HepG2 (cell line): ENCODE results near the gene HMCN1. TPM values are rescaled to one million over a fixed set of nuclear protein-coding genes. Genes with fewer than 3 reads are reported as not detected.

Experiments used
- ATAC-seq: fragments of 200-7000 bp; cut with Tn5 transposase; 3 replicates; pipeline ENCODE4 v1.9.1; 2020; ENCODE audit warnings: mild to moderate bottlenecking, moderate library complexity
- BruUV-seq: library from RNA; stranded (reverse); fragments of 400-500 nt; replicated peaks from 2 replicates; lab custom pipeline; 2021; lab: Mats Ljungman, UMichigan
- CTCF ChIA-PET: fragments of 300-600 bp; formaldehyde crosslinking; extraction: SDS; loops from one replicate; lab custom pipeline; 2021; ENCODE audit warnings: low total read pairs, inconsistent platforms, low intra/inter-chr PET ratio; lab: Yijun Ruan, JAX
- POLR2A ChIA-PET: fragments of 350-600 bp; sonication (Branson Sonifier 250); formaldehyde crosslinking; loops from one replicate; lab custom pipeline; 2020; ENCODE audit warnings: antibody characterized with exemption, inconsistent platforms; lab: Yijun Ruan, JAX
- DNase-seq: peaks from one replicate; pipeline ENCODE4 v3.0.0-alpha.2; 2015; ENCODE audit warnings: low spot score
- FAIRE-seq: peaks from 3 replicates; lab custom pipeline; 2011; peaks lifted over from hg19 to GRCh38; lab: Jason Lieb, UNC
- H2AFZ ChIP-seq: one replicate; pipeline ENCODE4 v1.6.1; 2011; ENCODE audit warnings: low read length, inconsistent platforms
- H3K27ac ChIP-seq: fragments of 300-600 bp; 3 replicates; pipeline ENCODE4 v1.8.0; 2011; ENCODE audit warnings: mixed run types, mild to moderate bottlenecking, mixed read lengths, low read length, inconsistent platforms; ENCODE audit not compliant: insufficient read depth; ENCODE audit errors: extremely low read length
- H3K27me3 ChIP-seq, 2 experiments: fragments of 200-600 bp in 1 of 2; 2 replicates in 1 of 2; 3 replicates in 1 of 2; pipeline versions ENCODE4 v1.6.0 to v1.8.0; 2011; ENCODE audit warnings: low read length in 2 of 2, mild to moderate bottlenecking in 2 of 2, moderate library complexity in 2 of 2, inconsistent platforms in 1 of 2; ENCODE audit not compliant: insufficient read depth in 2 of 2, control insufficient read depth in 1 of 2
- H3K36me3 ChIP-seq, 2 experiments: fragments of 200-600 bp in 1 of 2; replicated peaks in 1 of 2; 2 replicates in 1 of 2; 3 replicates in 1 of 2; pipeline versions ENCODE4 v1.5.1 to v1.8.0; 2011; ENCODE audit warnings: low read length in 2 of 2, inconsistent platforms in 1 of 2; ENCODE audit not compliant: insufficient read depth in 2 of 2, control insufficient read depth in 1 of 2
- H3K4me1 ChIP-seq: 2 replicates; pipeline ENCODE4 v1.5.1; 2012; ENCODE audit warnings: low read length, inconsistent platforms; ENCODE audit not compliant: insufficient read depth
- H3K4me2 ChIP-seq: 2 replicates; pipeline ENCODE4 v1.6.0; 2011; ENCODE audit warnings: low read depth, low read length, inconsistent platforms
- H3K4me3 ChIP-seq, 3 experiments: fragments of 200-600 bp in 1 of 3; sonication (generic), shearing (Covaris generic) in 1 of 3; replicated peaks in 1 of 3; 2 replicates each; pipeline ENCODE4 v1.5.1; 2011 to 2016; ENCODE audit warnings: low read length in 3 of 3, inconsistent platforms in 2 of 3, low read depth in 2 of 3, mild to moderate bottlenecking in 2 of 3, control low read depth in 1 of 3, mixed read lengths in 1 of 3; ENCODE audit not compliant: insufficient read depth in 1 of 3
- H3K79me2 ChIP-seq: one replicate; pipeline ENCODE4 v1.6.1; 2011; ENCODE audit warnings: low read length, inconsistent platforms; ENCODE audit not compliant: insufficient read depth
- H3K9ac ChIP-seq: 2 replicates; pipeline ENCODE4 v1.6.0; 2011; ENCODE audit warnings: mild to moderate bottlenecking, low read depth, low read length, inconsistent platforms; ENCODE audit not compliant: insufficient read depth
- H3K9me3 ChIP-seq: 2 replicates; pipeline ENCODE4 v1.5.1; 2012; ENCODE audit warnings: mild to moderate bottlenecking, low read length
- H4K20me1 ChIP-seq: 2 replicates; pipeline ENCODE4 v1.6.0; 2011; ENCODE audit warnings: inconsistent platforms, mild to moderate bottlenecking, low read length, moderate library complexity; ENCODE audit not compliant: insufficient read depth
- ARID4A ChIP-seq: sonication (generic); formaldehyde crosslinking; IDR thresholded peaks from 2 replicates; pipeline ENCODE4 v1.5.0; 2020; ENCODE audit warnings: mild to moderate bottlenecking, missing genetic modification reagents, borderline replicate concordance
- CEBPB ChIP-seq: IDR thresholded peaks from 2 replicates; pipeline ENCODE4 v1.6.1; 2011; ENCODE audit warnings: low read depth, low read length, improper control_type of control experiment, borderline replicate concordance
- DMAP1 ChIP-seq: IDR thresholded peaks from 2 replicates; pipeline ENCODE4 v1.6.1; 2016
- ETV5 ChIP-seq: IDR thresholded peaks from 2 replicates; pipeline ENCODE4 v1.6.1; 2018; ENCODE audit warnings: missing biosample characterization, missing genetic modification reagents, inconsistent platforms, borderline replicate concordance
- IRX3 ChIP-seq: sonication (generic); formaldehyde crosslinking; IDR thresholded peaks from 2 replicates; pipeline ENCODE4 v1.8.1; 2023; ENCODE audit warnings: mild to moderate bottlenecking, low read depth, missing genetic modification reagents, borderline replicate concordance
- NR3C1 ChIP-seq: sonication (generic); formaldehyde crosslinking; IDR thresholded peaks from 2 replicates; pipeline ENCODE4 v1.4.0; 2020; ENCODE audit warnings: missing genetic modification reagents
- PATZ1 ChIP-seq: sonication (generic); formaldehyde crosslinking; IDR thresholded peaks from 2 replicates; pipeline ENCODE4 v1.4.0; 2020; ENCODE audit warnings: missing genetic modification reagents
- RFX3 ChIP-seq: IDR thresholded peaks from 2 replicates; pipeline ENCODE4 v1.6.1; 2016; ENCODE audit warnings: missing biosample characterization, missing genetic modification reagents
- SNAI1 ChIP-seq: sonication (generic); formaldehyde crosslinking; IDR thresholded peaks from 2 replicates; pipeline ENCODE4 v1.5.0; 2020; ENCODE audit warnings: mild to moderate bottlenecking, missing genetic modification reagents, borderline replicate concordance
- SOX6 ChIP-seq, 2 experiments: fragments of 450-650 bp in 1 of 2; sonication (generic) in 1 of 2; formaldehyde crosslinking in 1 of 2; IDR thresholded peaks; 2 replicates each; pipeline versions ENCODE4 v1.4.0 to v1.6.1; 2017 to 2020; ENCODE audit warnings: antibody characterized with exemption in 1 of 2, mild to moderate bottlenecking in 1 of 2, missing genetic modification reagents in 1 of 2
- ZMAT5 ChIP-seq: sonication (generic); formaldehyde crosslinking; IDR thresholded peaks from 2 replicates; pipeline ENCODE4 v1.5.0; 2020; ENCODE audit warnings: mild to moderate bottlenecking, low read depth, missing genetic modification reagents, borderline replicate concordance
- ZNF138 ChIP-seq: sonication (generic); formaldehyde crosslinking; IDR thresholded peaks from 2 replicates; pipeline ENCODE4 v1.5.0; 2020; ENCODE audit warnings: mild to moderate bottlenecking, low read depth, missing genetic modification reagents
- ZNF264 ChIP-seq: sonication (generic); formaldehyde crosslinking; IDR thresholded peaks from 2 replicates; pipeline ENCODE4 v1.4.0; 2020; ENCODE audit warnings: missing genetic modification reagents
- ZNF543 ChIP-seq: sonication (generic); formaldehyde crosslinking; IDR thresholded peaks from 2 replicates; pipeline ENCODE4 v1.4.0; 2020; ENCODE audit warnings: mild to moderate bottlenecking, missing genetic modification reagents
- ZNF703 ChIP-seq: sonication (generic); formaldehyde crosslinking; IDR thresholded peaks from 2 replicates; pipeline ENCODE4 v1.5.1; 2020; ENCODE audit warnings: missing genetic modification reagents, mild to moderate bottlenecking, moderate library complexity, borderline replicate concordance
- ZNF704 ChIP-seq: sonication (generic); formaldehyde crosslinking; IDR thresholded peaks from 2 replicates; pipeline ENCODE4 v1.8.1; 2023; ENCODE audit warnings: mild to moderate bottlenecking, inconsistent platforms, moderate library complexity, missing genetic modification reagents, borderline replicate concordance
- ZNF768 ChIP-seq: sonication (generic); formaldehyde crosslinking; IDR thresholded peaks from 2 replicates; pipeline ENCODE4 v1.4.0; 2020; ENCODE audit warnings: missing genetic modification reagents
- ZNF781 ChIP-seq: sonication (generic); formaldehyde crosslinking; IDR thresholded peaks from 2 replicates; pipeline ENCODE4 v1.5.1; 2020; ENCODE audit warnings: borderline replicate concordance, mild to moderate bottlenecking, missing genetic modification reagents; ENCODE audit errors: not compliant biosample characterization
- WGBS: methylation state at CpG from one replicate; pipeline ENCODE4 v1.1.6; 2017; ENCODE audit warnings: low lambda C conversion rate; 5-methylcytosine and 5-hydroxymethylcytosine counted together
- in situ Hi-C: cut with HindIII; loops from 2 replicates; pipeline ENCODE4 v1.10.0; 2017; ENCODE audit warnings: low pct_unique_long_range_greater_than_20kb; ENCODE audit not compliant: extremely low pct_ligation_motif_present
- intact Hi-C: fragments of 100-400 bp; cut with micrococcal nuclease; formaldehyde crosslinking; loops from one replicate; pipeline ENCODE4 v1.10.0; 2022; ENCODE audit not compliant: unreplicated experiment
- polyA plus RNA-seq, 8 experiments: library from polyadenylated mRNA; depleted of rRNA in 3 of 8; stranded (reverse) in 7 of 8; unstranded in 1 of 8; fragments of >200 nt; fragmentation: Illumina TruSeq in 4 of 8; extraction: Trizol in 4 of 8; gene quantifications; 2 replicates each; pipeline versions ENCODE4 v1.2.1 to v1.2.3, GENCODE V29; 2011 to 2016; ENCODE audit warnings: low read depth in 4 of 8, missing spikeins in 1 of 8, mixed read lengths in 1 of 8; ENCODE audit not compliant: insufficient read depth in 1 of 8
- total RNA-seq, 5 experiments: library from RNA; depleted of rRNA; stranded (reverse); fragments of >200 nt; fragmentation: Illumina TruSeq; extraction: Trizol; gene quantifications; 2 replicates each; pipeline ENCODE4 v1.2.3, GENCODE V29; 2016; ENCODE audit warnings: low read depth in 1 of 5

The HMCN1 gene
- total and polyA plus RNA-seq, 2 of the 13 experiments (the other 11 are each of a cell fraction or from before 2014, with no cell fraction given): 0.03 TPM; not detected in 1

- ATAC-seq (no peak), DNase-seq (no peak), FAIRE-seq (no peak)
- Histone ChIP-seq H3K27me3 (no peaks in the 10 kb centered on the region), H3K36me3 (no peaks in the 10 kb centered on the region), H3K9ac (no peak overlapping the region), H3K27ac (no peak overlapping the region), H3K79me2 (no peaks in the 10 kb centered on the region), H3K4me2 (no peak overlapping the region), H4K20me1 (no peaks in the 10 kb centered on the region), H3K4me1 (no peaks in the 10 kb centered on the region), H3K4me3 (no peak overlapping the region), H2AFZ (no peak overlapping the region), H3K9me3 (no peaks in the 10 kb centered on the region)
- WGBS: 0% methylated on average over 1 of the region's 1 CpG
- POLR2A ChIA-PET: no interaction called here
- no TSS peak for BruUV-seq
- in situ Hi-C loops (no loop called here), intact Hi-C loops (no loop called here)
- CTCF ChIA-PET: no interaction called here
- no peak for TF ChIP-seq NR3C1 (CRISPR knock-in tag)
- no peak for TF ChIP-seq RFX3
- TF ChIP-seq PATZ1 (CRISPR knock-in tag): no peak
- no peak for TF ChIP-seq ZNF781 (CRISPR knock-in tag)
- no peak for TF ChIP-seq CEBPB
- TF ChIP-seq ZNF138 (CRISPR knock-in tag): no peak
- TF ChIP-seq ETV5 (CRISPR knock-in tag): no peak
- no peak for TF ChIP-seq ZNF768 (CRISPR knock-in tag)
- TF ChIP-seq DMAP1 (CRISPR knock-in tag): no peak
- no peak for TF ChIP-seq ZNF703
- no peak for TF ChIP-seq ZNF264 (CRISPR knock-in tag)
- TF ChIP-seq ZNF543 (CRISPR knock-in tag): no peak
- TF ChIP-seq ZMAT5 (CRISPR knock-in tag): no peak
- no peak for TF ChIP-seq SOX6 (IDR thresholded peaks at IDR 0.05)
- no peak for TF ChIP-seq SOX6 (CRISPR knock-in tag; IDR thresholded peaks at IDR 0.05)
- no peak for TF ChIP-seq ARID4A (CRISPR knock-in tag)
- no peak for TF ChIP-seq SNAI1
- TF ChIP-seq IRX3 (CRISPR knock-in tag): no peak
- no peak for TF ChIP-seq ZNF704
Measured at GRCh38 chr1:185837711-185838110, 103.5 kb downstream of the HMCN1 start.
